ENCODE data around the gene MIA2.

MIA2 gene

DNA sequence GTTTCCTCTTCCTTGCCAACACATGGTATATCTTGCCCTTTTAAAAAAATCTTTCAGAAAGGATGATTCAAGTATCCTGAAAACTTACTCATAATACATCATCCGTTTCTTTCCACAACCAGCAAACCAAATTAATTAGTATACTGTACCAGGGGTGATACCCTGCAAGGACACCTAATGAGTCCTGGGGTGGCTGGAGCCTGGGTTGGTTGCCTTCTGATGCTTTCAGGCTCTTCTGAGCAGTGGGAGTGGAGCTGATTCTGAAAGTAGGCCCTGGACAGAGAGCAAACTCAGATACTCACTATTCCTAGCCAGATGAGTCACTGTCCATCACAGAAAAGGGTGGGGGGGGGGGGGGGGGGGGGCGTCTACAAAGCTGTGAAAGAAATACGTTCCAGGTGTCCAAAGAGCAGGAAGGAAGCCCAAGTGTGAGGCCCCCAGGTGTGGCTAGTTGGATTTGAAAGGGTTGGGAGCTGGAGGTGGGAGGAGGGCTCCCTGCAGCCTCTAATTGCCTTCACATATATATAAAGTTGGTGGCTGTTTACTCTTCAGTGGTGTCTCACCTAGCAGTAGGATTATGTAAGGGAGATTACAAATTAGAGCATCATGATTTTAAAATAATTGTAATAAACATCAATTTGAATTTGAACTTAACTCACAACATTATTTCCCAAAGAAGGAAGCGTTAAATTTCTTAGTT lies 162.0 kb downstream of the MIA2 start:
- no peak for DNase-seq

DNA sequence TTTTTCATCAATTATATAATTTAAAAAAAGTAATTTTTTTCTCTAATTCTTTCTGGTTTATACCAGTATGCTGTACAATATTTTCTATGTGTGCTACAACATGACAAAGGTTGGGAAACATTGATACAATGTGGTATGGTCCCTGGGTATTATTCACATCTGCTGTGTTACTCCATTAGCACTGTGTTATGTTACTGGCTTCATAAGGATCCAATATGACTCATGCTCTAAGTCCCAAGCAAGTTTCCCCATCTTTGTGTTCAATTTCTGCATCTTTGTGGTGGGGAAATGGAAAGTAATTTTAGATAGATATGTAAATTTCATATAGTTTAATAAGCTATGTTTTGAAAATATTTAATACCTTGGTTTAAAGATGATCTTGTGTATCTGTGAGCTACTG lies 162.7 kb downstream of the MIA2 start:
- no peak for DNase-seq

DNA sequence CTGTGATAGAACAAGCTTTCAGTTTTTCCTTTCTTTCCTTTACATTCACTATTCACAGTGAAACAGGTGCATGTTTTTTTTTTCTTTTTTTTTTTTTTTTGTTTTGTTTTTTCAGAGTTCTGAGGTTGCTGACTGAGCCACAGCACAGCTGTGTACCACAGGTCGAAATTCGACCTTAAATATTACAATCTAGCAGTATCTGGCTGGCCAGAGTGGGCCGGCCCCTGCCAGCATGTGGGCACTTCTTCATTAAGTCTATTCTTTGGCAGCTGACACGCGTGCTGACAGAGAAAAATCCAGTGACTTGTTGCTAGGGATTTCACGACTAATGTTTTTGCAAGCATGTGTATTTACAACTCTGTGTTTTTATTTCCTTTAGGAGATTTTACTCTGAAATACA lies 164.7 kb downstream of the MIA2 start:
- DNase-seq, result no peak

DNA sequence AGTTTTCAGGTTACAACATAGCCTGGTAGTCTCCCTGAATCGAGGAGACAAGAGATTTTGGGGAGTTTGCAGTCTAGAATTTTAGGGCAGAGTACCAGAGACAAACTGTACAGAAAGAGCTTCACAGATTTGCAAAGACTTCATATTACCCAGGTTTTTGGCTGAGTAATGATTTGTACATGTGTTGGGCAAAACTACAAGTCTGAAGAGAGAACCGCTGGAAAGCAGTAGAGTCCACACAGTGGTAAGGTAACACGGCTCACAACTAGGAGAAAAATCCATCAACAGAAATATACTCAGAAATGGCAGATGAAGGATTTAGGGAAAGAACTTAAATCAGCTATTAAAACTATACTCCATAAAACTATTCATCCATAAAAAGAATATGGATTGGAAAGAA lies 172.8 kb downstream of the MIA2 start:
- no peak for DNase-seq

DNA sequence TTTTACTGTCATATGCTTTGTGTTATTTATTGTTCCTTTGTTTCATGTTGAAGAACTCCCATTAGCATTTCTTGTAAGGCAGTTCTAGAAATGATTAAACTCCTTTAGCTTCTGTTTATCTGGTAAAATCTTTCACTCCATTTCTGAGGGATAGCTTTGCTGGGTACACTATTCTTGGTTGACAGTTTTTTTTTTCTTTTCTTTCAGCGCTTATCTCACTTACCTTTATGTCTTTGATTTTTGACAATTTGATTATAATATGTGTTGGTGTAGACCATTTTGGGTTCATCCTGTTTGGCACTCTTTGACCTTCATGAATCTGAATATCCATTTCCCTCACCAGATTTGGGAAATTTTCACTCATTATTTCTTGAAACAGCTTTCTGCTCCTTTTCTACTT lies 182.4 kb downstream of the MIA2 start:
- DNase-seq, result no peak

DNA sequence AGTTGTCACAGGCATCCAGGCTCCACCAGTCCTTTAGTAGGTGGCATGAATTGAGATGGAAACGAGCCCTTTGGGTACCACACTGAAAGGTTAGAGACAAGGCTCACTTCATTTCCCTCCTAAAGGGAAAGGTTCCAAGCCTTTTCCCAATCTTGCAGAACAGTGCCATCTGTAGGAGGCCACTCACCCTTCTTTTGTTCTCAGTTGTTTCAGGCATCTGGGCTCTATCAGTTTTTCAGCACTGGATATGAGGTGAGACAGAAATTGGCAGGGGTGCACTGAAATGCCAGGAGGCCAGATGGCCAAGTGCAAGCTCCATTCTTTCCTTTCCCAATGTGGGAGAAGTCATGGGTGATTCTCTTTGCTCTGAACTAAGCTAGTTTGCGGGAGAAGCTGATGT lies 183.3 kb downstream of the MIA2 start:
- peak in 1 of 2 experiments; percentile 55 for DNase-seq

DNA sequence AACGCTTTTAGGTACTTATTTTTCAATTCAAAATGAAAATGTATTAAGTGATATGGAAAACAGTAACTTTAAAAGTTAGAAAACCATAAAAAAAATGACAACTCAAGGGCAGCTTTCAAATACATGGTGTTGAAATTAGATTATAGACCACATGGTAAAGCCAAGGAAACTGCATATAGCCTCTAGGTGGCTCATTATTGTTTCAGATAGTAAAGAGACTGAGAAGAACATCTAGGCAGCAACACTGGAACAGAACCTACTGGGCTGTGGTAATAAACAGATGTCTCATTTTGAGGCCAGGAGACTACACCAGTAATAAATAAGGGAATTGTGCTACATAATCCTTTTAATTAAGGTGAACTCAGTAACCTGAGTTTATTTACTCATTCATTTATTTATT lies 185.6 kb downstream of the MIA2 start:
- DNase-seq, result no peak

DNA sequence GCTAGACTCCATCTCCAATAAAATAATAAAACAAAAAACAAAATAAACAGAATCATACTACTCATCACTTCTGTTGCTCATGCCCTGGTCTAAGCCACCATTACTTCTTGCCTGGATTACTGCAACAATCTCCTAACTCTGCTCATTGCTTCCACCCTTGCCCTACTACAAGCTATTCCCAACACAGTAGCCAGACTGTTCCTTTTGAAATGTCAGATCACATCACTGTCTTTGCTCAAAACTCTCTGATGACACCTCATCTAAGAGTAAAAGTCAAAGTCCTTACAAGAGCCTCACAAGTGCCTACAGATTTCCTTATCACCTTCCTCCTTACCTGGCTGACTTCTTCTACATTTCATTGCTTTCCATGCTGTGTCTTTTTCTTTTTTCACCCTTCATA lies 188.5 kb downstream of the MIA2 start:
- DNase-seq, result no peak

DNA sequence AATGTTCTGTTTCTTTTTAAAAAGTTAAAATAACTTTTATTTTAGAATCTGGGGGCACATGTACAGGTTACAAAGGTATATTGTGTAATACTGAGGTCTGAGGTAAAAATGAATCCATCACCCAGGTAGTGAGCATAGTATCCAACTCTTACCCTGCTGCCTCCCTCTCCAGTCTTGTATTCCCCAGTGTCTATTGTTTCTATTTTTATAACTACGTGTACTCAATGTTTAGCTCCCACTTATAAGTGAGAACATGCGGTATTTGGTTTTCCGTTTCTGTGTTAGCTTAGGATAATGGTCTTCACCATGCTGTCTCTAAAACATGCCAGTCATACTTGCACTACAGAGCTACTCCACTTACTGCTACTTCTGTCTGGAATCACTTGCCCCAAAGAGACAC lies 190.1 kb downstream of the MIA2 start:
- DNase-seq, result no peak

DNA sequence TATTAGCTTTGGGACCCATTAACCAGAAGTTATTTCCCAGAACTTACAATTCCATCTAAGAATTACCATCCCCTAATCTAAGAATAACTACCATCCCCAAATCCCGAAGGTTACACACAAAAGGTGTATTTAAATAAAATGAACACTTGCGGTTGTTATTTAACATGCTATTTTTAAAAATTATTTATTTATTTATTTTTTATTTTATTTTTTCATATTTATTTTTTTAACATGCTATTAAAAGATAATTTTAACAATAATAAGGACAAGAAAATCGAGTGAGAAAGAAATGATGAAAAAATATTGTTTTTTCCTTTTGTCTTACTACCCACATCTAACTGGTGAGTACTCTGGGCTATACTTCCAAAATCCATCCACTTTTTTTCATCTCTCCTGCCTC lies 192.2 kb downstream of the MIA2 start:
- DNase-seq, result no peak

DNA sequence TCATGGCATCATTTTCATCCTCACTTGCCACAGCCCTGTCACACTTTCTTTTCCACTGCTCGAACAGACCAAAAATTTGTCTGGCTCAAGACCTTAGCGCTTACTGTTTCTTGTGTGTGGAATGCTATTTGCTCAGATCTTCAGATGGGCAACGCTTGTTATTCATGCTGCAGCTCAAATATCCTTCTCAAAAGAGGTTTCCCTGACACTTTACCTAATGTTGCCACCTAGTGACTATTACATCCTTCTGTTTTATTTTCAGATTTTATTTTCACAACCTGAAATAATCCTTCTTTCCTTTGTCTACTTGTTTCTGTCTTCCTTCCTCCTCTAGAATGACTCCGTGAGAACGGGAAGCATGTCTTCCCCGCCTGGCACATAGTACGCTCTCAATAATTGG lies 192.9 kb downstream of the MIA2 start:
- DNase-seq, result peak in 1 of 2 experiments; percentile 15

DNA sequence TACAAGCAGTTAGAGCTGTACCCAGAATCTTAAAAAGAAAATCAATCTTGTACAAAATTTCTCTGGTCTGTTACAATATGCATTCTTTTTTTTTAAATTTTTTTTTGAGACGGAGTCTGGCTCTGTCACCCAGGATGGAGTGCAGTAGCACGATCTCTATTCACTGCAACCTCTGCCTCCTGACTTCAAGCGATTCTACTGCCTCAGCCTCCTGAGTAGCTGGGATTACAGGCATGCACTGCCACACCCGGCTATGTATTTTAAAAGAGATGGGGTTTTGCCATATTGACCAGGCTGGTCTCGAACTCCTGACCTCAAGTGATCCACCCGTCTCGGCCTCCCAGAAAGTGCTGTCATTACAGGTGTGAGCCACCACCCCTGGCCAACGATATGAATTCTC lies 194.4 kb downstream of the MIA2 start:
- no peak for DNase-seq

DNA sequence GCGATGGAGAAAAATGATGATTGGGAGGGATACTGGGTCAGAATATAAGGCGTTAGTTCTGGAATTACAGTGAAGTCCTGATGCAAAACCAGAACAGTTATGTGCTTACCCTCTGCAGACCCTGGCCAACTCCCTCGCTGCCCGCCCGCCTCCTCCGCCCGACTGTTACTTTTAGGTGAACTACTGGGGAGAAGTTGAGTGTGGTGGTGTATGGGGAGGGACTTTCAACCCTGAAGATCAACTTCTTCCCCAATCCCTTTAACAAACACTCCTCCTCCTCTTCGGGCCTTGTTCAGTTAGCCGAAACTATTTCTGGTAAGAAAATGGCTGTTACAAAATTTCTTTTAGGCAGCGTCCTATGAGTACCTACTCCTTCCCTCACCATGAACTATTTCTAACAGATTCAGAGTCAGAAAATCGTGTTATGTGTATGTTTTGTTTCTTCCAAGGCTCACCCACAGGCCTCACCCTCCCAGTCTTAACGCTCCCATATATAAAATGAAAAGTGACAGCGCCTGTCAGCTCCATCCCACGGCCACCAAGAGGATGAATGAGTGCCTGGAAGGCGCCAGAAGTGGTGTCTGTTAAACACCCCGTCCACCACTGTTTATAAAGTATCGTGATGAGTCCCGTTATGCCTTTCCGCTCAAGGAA lies 197.2 kb downstream of the MIA2 start:
- no peak for DNase-seq

DNA sequence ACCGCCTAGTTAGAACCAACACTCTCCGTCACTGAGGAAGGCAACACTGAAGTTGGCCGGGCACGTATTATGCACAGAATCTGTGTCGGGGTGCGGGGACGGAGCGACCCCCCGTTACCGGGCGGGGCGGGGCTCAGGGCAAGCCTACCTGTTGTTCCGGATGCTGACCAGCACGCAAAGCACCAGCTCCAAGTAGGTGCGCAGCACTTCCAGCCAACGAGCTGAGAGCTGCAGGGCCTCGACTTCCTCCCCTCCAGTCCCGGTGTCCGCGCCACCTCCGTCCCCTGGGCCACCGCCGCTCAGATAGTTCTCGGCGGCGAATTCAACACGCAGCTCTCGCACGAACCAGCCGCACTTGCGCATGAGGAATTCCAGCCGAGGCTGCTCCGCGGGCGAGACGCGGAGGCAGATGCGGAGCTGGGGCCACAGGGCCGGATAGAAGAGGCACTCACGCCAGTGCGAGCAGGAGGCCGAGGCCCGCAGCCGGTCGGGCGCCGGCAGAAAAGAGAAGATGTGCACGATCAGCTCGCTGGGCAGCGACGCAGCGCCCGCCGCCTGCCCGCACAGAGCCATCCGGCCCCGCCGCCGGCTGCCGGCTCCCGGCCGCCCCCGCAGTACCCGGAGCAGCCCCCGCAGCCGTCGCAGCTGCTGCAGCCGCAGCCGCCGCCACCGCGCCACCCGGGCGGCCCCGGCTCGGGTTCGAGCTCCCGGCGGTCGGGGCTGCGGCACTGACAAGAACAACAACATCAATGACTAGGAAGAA lies 197.9 kb downstream of the MIA2 start:
- peak in 1 of 2 experiments; percentile 40 for DNase-seq

DNA sequence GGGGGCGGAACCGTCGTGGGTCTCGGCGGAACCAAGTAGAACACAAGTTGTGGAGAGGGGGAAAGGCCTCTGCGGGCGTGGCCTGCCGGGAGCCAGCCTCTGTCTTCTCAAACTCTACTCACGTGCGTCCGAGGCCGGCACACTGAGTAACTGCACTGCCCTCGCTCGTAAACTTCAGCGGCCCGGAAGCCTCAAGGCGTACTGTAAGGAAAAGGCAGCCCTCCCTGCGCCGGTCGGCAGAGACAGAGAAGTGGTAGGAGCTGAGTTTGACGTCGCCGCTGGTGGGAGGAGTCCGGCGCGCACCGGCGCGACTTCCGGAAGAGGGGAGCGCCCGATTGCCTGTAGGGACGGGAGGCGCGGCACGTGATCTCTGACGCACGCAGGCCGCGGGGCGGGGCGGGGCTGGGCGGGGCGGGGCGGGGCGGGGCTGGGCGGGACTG lies 198.5 kb downstream of the MIA2 start, which contains the start of gene FBXO33:
Gene FBXO33, minus strand, starts transcription at position 255 of the 440 bp plus-strand sequence. CDS start 271 bp downstream, outside the sequence.
- DNase-seq, result peak; percentile 95 to 96

DNA sequence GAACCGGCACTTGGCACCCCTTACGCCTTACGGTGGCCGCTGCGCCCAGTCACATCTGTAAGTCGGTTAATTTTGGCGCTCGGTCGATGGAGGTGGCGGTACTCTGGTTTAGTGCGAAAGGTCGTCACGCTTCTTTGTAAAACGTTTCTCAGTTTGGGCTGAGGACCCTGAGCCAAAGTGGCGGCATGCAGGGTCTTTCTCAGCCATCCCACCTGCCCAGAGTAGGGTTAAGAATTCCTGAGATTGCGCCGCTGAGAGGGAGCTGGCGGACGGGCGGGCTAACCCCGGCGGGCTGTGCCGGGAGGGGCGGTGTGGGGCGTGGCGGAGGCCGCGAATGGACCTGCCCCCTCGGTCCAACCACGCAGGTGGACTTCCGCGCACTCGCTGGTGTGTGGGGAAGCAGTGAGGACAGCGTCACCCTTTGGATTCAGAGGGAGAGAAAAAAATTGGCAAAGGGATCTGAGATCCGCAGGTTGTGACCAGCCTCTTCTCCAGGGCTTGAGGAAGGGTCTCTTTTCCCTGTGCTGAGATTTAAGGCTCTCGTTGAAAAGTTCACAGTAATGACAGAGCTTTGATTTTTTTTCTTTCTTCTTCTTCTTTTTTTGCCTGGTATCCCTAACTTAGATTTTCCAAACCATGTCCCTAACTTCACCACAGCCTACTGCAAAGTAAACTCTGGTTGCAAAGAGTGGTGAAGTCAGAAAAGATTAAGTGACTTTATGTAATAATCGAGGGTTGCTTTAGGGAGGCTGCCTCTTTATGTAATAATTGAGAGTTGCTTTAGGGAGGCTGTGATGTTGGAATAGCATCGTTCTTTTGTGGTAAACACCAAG lies 199.1 kb downstream of the MIA2 start:
- DNase-seq, result peak; percentile 73 to 90

DNA sequence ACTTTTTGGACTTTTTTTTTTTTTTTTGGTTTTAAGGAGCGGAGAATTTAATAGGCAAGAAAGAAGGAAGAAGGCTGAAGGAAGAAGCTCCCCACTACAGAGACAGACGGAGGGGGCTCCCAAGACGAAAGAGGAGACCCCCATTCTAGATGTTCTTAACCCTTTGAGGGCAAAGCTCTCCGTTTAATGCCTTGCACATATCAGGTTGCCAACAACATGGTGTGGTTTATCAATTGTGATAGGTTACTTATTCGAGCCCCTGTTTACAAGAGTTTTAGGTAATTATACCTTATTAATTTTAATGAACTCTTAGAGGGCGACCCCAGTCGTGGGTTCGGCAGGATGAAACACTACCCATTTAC lies 199.7 kb downstream of the MIA2 start:
- DNase-seq, result no peak

DNA sequence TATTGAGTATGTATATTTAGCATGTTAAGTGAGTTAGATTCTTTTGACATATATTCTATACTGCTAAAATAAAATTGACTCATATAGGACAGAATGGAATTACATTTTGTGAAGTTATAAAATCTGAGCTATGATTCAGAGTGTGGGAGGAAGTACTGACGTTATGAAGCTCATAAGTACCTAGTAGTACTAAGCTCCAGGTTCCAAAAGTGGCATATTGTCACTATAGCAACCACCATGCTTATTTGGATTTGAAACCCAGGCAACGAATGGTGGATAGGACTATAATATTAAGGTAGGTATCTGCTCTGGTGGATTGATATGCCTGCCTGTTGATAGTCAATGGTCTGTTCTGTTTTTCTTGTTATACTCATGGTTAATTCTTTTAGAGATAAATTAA lies 200.7 kb downstream of the MIA2 start:
- no peak for DNase-seq

DNA sequence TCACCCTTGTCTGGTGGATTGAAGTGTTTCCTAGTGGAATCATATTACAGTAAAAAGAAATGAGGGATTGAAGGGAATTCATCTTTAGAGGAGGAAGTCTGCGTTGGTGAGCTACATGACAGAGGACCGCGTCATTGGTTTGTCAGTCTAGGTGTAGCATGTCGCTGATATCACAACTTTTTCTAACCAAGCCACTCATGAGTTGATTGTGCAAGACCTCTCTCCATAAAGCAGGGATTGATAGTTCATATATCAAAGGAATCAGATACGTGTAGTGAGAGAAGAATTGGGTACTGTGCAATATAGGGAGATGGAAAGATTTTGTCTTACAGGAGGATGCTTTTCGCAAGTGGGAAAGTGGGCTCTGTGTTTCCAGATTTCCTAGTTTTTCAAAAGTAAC lies 201.5 kb downstream of the MIA2 start:
- DNase-seq, result no peak
